ENCODE results near the gene CPN2. TPM values are rescaled to one million over a fixed set of nuclear protein-coding genes. Genes with fewer than 3 reads are reported as not detected.

The CPN2 gene
- total and polyA plus RNA-seq, 2 of the 13 experiments (the other 11 are each of a cell fraction or from before 2014, with no cell fraction given) = 26.7 to 27.7 TPM

- TF ChIP-seq ZNF512B (CRISPR knock-in tag; IDR thresholded peaks at IDR 0.05; ENCODE audit: borderline replicate concordance) (no peak), ZNF24 (IDR thresholded peaks at IDR 0.05) (no peak), ZFY (CRISPR knock-in tag; IDR thresholded peaks at IDR 0.05) (peak; percentile 84), LBX2 (CRISPR knock-in tag; IDR thresholded peaks at IDR 0.05; ENCODE audit: borderline replicate concordance) (no peak), GATAD2A (CRISPR knock-in tag; IDR thresholded peaks at IDR 0.05) (peak; percentile 15; the same call in 1 of the 2 replicates), ZNF724P (CRISPR knock-in tag; IDR thresholded peaks at IDR 0.05; ENCODE audit: borderline replicate concordance) (no peak), MTA1 (CRISPR knock-in tag; IDR thresholded peaks at IDR 0.05; ENCODE audit: borderline replicate concordance) (no peak), GPBP1L1 (CRISPR knock-in tag; IDR thresholded peaks at IDR 0.05) (no peak), CEBPG (CRISPR knock-in tag; IDR thresholded peaks at IDR 0.05) (peak; percentile 99), SP1 (IDR thresholded peaks at IDR 0.05) (no peak), SP1 (CRISPR knock-in tag; IDR thresholded peaks at IDR 0.05) (no peak), POLR2AphosphoS2 (IDR thresholded peaks at IDR 0.05; ENCODE audit: low read depth, low read length) (no peak), ZSCAN20 (CRISPR knock-in tag; IDR thresholded peaks at IDR 0.05; ENCODE audit: borderline replicate concordance) (no peak), SMC3 (IDR thresholded peaks at IDR 0.05; ENCODE audit: low read length) (peak; percentile 5; the same call in 1 of the 2 replicates), MAX (IDR thresholded peaks at IDR 0.05) (peak; percentile 41; the same call in 1 of the 2 replicates), ZNF230 (CRISPR knock-in tag; IDR thresholded peaks at IDR 0.05) (no peak), MIXL1 (CRISPR knock-in tag; IDR thresholded peaks at IDR 0.05) (no peak), PBX3 (CRISPR knock-in tag; IDR thresholded peaks at IDR 0.05; ENCODE audit: borderline replicate concordance) (no peak), KLF15 (CRISPR knock-in tag; IDR thresholded peaks at IDR 0.05; ENCODE audit: borderline replicate concordance) (no peak), NR2F6 (IDR thresholded peaks at IDR 0.05) (no peak), NR2F6 (CRISPR knock-in tag; IDR thresholded peaks at IDR 0.05) (0 out of 2 replicates have a peak, but pooled peaks have one; percentile 9), THAP8 (CRISPR knock-in tag; IDR thresholded peaks at IDR 0.05; ENCODE audit: borderline replicate concordance) (no peak), RFX5 (IDR thresholded peaks at IDR 0.05; ENCODE audit: low read depth, low read length) (no peak), ZFP36 (IDR thresholded peaks at IDR 0.05; ENCODE audit: borderline replicate concordance, low read depth, low read length, partially characterized antibody) (no peak), ATF3 (CRISPR knock-in tag; IDR thresholded peaks at IDR 0.05) (peak; percentile 98)
Measured at GRCh38 chr3:194300382-194300758, 50.8 kb downstream of the CPN2 start (continued).
